ENCODE results near the gene RAB3A.

Gene RAB3A

DNA sequence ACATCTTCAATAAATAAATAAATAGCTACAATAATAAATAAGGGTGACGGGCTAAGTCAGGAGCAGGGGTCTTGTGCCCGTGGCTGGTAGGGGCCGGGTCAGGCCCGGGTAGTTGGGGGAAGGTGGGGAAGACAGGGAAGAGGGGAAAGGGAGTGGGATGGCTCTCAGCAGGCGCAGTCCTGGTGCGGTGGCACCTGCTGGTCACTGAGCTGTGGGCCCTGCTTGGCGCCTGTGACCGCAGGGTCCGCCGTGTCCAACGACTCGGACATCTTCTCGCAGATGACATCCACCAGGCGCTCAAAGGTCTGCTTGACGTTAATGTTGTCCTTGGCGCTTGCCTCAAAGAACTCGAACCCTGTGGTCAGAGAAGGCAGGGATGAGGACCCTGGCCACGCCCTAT lies 6.5 kb downstream of the RAB3A start:
- no peak for DNase-seq (ENCODE audit: low read depth in 2 of 2)

DNA sequence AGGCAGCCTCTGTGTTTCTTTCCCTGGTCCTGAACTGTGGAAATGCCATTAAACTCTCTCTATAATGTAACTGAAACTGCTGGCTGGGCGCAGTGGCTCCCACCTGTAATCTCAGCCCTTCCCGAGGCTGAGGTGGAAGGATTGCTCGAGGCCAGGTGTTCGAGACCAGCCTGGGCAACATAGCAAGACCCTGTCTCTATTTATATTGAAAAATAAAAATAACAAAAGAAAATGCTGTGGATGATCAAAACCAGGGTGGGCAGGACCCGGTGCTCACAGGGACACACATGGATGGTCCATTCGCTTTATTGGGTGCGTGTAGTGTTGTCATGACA lies 7.4 kb downstream of the RAB3A start:
- DNase-seq (ENCODE audit: low read depth in 2 of 2), result no peak

DNA sequence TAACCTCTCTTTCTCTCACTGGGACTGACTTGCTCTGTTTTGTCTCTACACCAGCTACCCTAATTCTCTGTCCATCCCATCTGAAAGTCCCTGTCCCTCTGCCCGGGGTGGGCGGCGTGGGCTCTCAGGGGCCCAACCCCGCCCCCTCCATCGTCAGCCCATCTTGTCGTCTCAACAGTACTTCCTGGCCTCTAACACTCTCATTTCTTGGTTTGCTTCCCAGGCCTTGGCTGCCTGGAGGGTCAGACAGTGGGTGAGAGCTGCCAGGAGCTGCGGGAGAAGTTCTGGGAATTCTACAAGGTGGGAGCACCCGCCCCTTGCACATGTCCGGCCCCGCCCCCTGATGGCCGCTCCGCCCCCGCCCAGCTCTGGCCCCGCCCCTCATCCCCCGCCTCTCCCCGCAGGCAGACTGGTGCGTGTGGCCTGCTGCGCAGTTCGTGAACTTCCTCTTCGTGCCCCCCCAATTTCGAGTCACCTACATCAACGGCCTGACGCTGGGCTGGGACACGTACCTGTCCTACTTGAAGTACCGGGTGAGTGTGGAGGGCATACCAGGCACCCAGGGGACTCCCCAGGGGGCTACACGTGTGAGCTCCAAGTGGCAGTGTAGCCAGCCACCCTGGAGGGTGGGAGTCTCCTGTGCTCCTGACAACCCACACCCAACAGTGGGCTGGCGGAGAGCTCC lies 9.1 kb downstream of the RAB3A start:
- DNase-seq (ENCODE audit: low read depth in 2 of 2), result no peak

DNA sequence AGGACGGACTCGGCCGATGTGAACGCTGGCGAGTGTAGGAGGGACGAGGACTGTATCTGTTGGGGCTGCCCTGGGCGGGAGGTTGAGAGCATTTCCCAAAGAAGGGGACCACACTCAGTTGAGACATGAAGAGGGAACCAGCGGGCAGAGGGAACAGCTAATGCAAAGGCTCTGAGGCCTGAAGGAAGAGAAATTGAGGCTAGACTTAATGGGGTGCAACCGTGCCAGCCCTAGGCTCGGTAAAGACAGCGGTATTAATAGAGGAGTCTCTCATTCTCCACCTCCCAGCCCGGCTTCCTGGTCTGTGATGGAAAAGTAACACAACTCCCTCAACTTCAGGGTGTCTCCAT lies 9.7 kb downstream of the RAB3A start:
- no peak for DNase-seq (ENCODE audit: low read depth in 2 of 2)

DNA sequence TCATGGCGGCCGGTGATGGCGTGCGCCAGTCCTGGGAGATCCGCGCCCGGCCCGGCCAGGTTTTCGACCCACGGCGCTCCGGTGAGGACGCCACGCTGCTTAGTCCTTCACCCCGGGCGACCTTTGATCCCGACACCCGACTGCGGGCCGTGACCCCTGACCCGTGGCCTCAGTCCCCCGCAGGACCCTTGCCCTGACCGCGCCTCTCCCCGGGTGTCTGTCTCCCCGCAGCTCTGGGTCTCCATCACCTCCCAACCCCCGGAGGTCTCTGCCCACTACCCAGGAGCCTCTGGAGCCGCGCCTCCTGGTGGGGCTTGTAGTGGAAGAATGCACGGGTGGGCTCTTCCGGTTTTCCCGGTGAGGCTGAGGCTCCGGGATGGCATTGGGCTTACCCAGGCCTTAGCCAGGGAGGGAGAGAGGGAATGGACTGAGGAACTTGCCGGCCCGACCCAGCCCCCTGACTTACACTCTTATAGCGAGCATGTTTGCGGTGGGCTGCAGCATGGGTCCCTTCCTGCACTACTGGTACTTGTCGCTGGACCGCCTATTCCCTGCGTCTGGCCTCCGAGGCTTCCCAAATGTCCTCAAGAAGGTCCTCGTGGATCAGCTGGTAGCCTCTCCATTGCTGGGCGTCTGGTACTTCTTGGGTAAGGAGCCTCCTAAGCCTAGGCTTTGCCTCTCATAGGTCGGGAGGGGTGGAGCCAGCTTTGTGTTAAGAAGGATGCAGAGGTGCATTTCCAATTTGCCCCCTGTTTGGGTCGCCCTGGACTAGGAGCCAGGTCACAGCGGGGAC lies 10.3 kb downstream of the RAB3A start:
- DNase-seq (ENCODE audit: low read depth in 2 of 2), result no peak

DNA sequence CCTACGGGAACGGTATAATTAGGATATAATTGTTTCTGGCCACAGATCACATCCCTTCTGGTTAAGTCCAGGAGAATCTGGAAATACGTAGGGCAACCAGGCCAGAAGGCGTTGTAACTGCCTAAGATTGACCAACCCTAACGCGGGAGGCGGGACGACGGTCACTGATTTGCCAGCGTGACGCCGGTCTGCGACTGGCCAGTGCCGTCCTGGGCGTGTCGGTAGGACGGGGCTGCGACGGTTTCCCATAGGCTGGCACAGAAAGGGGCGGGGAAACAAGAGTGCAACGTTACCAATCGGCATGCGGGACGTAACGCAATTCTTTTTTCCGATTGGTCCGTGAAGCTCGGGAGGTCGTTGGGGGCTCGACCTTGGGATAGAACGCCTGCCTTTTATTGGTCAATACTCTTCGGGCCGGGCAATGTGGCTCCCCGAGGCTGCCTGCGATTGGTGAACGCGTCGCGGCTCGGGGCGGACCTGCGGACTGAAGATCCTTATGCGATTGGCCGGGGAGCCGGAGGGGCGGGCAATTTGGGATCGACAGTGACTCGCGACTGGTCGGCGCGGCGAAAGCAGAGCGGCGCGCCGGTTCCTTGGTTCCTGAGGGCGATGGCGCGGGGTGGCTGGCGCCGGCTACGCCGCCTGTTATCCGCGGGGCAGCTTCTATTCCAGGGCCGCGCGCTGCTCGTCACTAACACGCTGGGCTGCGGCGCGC lies 11.0 kb downstream of the RAB3A start, which contains the start of gene MPV17L2:
Gene MPV17L2, plus strand, starts transcription at position 546 of the 715 bp plus-strand sequence. Its CDS starts 64 bp downstream, at position 610.
- DNase-seq (ENCODE audit: low read depth in 2 of 2), result peak; percentile 92 to 96

DNA sequence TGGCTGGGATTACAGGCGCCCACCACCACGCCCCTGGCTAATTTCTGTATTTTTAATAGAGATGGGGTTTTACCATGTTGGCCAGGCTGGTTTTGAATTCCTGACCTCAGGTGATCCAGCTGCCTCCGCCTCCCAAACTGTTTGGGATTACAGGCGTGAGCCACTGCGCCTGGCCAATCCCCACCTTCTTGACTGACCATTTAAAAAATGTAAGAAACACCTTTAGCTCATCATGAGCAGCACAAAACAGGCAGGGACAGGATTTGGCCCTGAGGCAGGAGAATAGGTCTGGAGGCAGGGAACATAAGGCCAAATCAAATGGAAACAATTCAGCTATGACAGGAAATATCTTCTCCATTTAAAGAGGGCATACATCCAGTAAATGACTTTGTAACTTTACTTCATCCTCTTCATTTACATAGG lies 12.2 kb downstream of the RAB3A start:
- no peak for DNase-seq (ENCODE audit: low read depth in 2 of 2)

DNA sequence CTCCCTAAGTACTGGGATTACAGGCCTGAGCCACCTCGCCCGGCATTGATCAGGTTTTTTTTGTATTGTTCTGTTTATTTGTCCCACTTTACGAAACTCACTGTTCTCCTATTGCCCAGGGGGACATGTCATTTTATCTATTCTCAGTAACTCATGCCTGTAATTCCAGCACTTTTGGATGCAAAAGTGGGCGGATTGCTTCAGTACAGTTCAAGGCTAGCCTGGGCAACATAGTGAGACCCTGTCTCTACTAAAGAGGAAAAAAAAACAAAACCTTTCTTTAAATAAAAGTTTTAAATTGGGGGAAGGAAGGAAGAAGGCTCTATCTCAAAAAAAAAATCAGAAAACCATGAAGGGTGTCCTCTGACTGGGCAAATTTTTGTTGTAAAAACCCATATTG lies 13.6 kb downstream of the RAB3A start:
- no peak for DNase-seq (ENCODE audit: low read depth in 2 of 2)

DNA sequence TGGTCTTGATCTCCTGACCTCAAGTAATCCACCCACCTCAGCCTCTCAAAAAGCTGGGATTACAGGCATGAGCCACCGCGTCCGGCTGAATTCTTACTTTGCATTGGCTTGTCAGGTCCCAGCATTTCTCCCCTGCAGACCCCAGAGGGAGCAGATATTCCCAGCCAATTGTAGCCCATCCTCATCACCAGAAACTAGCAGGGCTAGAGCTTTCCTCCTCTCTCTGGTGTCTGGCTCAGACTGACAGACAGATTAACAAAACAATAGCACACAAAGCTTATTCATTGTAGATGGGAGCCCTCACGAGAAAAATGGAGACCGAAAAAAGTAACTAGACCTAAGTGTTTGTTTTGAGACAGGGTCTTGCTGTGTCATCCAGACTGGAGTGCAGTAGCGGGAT lies 18.3 kb downstream of the RAB3A start:
- no peak for DNase-seq (ENCODE audit: low read depth in 2 of 2)

DNA sequence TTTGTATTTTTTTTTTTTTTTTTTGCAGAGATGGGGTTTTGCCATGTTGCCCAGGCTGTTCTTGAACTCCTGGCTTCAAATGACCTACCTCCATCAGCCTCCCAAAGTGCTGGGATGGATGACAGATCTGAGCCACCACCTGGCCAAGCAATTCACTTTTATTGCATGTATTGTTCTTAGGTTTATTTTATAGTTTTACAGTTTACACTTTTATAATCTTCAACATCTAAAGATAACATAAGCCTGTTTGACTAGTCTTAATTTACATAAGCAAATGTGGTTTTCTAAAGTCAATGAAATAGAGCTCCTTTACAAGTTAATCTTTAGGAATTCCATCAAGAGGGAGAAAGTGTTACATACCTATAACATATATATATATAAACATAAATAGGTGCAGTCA lies 20.3 kb downstream of the RAB3A start:
- DNase-seq (ENCODE audit: low read depth in 2 of 2), result no peak

DNA sequence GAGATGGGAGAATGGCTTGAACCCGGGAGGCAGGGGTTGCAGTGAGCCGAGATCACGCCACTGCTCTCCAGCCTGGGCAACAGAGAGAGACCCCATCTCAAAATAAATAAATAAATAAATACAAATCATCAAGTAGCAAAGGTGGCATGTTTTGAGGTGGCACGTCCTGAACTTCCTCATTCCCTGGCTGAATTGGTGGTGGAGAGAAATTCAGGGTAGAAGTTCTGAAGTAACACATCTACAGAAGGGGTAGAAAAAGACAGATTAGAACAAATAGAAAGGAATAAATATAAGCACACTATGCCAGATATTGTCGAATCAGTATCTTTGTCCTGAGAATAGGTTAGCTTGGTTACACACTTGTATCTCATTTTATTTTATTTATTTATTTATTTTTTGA lies 23.9 kb downstream of the RAB3A start:
- DNase-seq (ENCODE audit: low read depth in 2 of 2), result no peak

DNA sequence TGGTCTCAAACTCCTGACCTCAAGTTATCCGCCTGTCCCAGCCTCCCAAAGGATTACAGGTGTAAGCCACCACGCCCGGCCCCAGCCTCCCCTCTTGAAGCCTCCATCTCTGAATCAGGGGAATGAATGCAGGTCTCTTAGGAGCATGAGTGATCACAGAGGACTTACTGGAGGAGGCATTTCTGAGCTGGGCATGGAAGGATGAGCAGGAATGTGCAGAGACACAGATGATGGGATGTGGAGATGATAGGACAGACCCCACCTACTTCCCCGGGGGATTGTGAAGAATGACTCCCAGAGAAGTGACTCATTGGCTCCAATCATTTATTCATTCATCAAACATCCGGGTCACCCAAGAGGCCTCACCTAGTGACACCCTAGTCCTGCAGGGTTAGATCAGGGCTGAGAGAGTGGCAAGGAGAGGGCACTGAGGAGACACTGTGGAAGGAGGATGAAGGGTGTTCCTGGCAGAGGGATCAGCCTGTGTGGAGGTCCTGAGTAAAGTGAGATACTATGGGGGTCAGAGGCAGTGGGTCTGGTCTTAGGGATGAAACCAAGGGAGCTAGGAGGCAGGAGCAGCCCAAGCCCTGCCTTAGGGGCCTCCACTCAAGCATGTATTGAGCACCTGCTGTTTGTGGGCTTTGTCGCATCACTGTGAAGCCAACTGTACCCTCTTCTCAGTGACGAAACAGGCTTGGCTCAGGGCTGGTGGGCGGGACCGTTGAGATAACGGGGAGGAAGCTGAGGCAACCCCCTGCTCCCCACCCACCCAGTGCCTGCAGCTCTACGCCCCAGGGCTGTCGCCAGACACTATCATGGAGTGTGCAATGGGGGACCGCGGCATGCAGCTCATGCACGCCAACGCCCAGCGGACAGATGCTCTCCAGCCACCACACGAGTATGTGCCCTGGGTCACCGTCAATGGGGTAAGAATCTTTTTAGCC lies 27.2 kb downstream of the RAB3A start:
- no peak for DNase-seq (ENCODE audit: low read depth in 2 of 2)

DNA sequence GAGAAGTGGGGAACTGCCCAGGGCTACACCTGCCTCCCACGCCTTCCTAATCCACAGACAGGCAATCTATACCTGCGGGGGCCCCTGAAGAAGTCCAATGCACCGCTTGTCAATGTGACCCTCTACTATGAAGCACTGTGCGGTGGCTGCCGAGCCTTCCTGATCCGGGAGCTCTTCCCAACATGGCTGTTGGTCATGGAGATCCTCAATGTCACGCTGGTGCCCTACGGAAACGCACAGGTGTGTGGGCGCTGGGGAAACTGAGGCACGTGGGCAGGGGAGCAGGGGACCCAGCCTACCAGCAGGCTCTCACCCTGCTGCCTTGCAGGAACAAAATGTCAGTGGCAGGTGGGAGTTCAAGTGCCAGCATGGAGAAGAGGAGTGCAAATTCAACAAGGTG lies 28.9 kb downstream of the RAB3A start:
- DNase-seq (ENCODE audit: low read depth in 2 of 2), result no peak

DNA sequence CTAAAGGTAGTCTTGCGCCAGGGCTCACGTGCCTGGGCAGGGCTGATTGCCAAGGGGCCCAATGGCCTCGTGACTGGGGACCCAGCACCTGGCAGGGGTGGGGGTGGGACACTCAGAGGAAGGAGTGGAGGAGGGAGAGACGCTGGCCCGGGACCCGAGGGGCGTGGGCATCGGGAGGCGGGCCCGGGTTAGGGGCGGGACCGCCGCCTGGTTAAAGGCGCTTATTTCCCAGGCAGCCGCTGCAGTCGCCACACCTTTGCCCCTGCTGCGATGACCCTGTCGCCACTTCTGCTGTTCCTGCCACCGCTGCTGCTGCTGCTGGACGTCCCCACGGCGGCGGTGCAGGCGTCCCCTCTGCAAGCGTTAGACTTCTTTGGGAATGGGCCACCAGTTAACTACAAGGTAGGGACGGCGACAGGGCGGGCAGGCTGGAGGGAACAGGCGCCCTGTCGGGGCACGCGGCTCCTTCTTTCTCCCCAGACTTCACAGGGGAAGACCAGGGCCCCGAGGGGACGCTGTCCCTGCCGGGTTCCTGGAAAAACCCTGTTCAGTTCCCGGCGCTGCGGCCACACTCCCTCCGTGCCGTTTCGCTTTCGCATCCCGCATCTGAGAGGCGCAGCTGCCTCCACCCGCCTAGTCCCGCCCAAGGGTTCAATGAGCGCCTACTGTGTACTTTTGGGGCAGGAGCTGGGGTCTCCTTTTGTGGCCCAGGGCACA lies 30.1 kb downstream of the RAB3A start, which contains the start of gene IFI30:
Gene IFI30, plus strand, starts transcription at position 242 of the 717 bp plus-strand sequence. Its CDS starts 29 bp downstream, at position 271.
- DNase-seq (ENCODE audit: low read depth in 2 of 2), result peak in 1 of 2 donors; percentile 11

DNA sequence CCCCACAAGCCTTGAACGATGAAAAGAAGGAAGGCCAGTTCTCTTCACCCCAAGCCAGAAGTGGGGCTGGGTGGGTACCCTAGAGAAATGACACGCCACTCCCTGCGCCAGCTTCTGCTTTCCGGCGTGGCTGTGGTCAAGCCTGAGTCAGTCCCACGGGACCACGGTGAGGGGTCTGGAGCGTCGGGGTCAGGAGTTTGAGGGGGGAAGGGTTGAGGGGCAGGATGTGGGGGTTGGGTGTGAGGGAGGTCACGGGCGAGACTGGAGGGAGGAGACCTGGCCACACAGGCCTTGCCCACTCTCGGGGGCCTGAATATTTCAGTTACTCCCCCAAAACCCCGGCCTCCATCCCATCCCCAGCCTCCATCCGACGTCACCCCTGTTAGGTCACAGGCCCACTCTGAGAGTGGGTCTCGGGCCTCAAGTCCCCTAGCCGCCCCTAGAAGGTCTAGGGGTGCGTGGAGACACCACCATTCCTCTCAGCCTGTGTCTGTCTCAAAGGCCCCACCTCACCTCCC lies 30.7 kb downstream of the RAB3A start:
- DNase-seq (ENCODE audit: low read depth in 2 of 2), result no peak

DNA sequence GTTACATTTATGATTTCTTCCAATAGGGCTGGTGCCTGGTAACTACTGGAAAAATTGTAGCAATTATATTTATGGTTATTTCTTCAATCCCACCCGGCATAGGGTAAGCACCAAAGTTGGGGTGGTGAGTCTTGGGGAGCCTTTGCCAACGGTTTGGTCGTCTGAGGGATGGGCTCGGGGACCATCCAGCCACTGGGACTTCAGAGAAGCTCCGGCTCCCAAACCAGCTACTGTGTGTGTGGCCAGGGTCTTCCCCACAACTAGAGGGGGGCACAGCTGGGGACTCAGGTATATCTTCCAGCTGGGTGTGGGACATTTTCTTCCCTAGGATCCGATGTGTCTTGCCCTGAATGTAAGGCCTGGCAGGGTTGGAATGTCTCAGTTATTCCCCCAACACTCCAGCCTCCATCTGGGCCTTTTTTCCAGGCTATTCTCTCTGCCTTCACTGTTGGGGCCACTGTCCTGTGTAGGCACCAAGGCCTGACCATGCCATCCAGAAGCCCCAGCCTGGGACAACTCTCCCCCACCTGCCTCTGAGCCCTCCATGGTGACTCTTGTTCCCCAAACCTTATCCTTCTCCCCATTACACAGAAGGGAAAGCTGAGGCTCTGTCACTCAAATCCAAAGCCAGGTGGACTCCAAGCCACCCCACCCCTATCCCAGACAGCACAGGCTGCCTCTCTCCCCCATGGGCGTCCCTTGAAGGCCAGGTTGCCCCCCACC lies 31.4 kb downstream of the RAB3A start:
- no peak for DNase-seq (ENCODE audit: low read depth in 2 of 2)

DNA sequence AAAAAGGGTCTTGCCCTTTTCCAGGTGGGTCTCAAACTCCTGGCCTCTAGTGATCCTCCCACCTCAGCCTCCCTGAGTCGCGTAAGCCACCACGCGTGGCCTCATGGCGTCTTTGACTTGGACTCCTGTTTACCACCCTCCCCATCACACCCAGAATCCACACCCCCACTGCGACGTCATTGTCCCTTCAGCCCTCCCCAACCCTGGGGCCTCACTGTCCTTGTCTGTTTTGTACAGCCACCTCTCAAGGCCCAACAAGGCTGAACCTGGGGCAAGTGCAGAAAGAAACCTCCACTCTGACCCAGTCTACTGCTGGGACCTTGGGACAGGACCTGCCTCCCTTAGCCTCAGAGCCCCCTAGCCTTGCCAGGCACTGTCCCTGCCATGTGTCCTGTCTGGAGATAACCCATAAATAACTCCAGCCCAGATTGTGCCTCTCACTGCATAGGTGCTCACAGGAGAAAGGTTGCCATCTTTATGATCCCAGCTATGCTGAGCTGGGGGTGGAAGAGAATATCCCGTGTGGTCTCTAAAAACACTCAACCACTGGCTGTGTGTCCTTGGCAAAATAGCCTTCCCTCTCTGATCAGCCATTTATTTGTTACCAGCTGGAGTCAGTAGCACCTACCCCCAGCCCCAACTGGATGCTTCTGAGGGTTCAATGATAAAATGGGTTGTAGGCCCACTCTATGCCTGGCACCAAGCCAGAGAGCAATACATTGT lies 32.1 kb downstream of the RAB3A start:
- DNase-seq (ENCODE audit: low read depth in 2 of 2), result no peak

DNA sequence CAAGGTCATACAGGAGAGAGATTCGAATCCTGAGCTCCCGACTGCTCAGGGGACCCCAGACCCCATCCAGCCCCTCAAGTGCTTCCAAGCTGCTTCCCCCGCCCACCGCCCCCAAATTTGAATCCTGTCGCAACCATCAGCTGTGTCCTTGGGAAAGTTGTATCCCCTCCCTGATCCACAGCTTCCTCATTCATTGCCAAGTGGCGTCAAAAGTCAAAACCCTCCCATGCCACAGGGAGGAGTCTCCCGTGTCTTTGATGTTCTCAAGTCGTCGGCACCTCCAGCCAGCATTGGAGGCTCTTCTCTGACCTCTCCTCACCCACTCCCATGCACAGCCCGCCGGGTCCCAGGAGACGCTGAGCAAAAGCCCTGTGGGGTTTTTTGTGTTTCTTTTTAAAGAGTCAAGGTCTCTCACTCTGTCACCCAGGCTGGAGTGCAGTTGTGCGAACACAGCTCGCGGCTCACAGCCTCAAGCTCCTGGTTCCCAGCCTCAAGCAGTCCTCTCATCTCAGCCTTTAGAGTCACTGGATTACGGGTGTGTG lies 33.1 kb downstream of the RAB3A start:
- no peak for DNase-seq (ENCODE audit: low read depth in 2 of 2)
